Kidney (tissue), 14 donors: Measurements from ENCODE around the gene NAPG. TPM values are rescaled to one million over a fixed set of nuclear protein-coding genes. Genes with fewer than 3 reads are reported as not detected.

Source experiments
- DNase-seq, 5 donors: peaks; one replicate each; pipeline ENCODE4 v3.0.0-alpha.2; 2013 to 2020
- FAIRE-seq: peaks from 2 replicates; lab custom pipeline; 2012; peaks lifted over from hg19 to GRCh38; lab: Jason Lieb, UNC
- H3K27ac ChIP-seq, 2 donors: one replicate each; pipeline ENCODE4 v1.7.0; 2013; ENCODE audit warnings: low read depth in 2 of 2, low read length in 2 of 2, inconsistent platforms in 1 of 2
- H3K27me3 ChIP-seq: one replicate; pipeline ENCODE4 v1.7.1; 2013; ENCODE audit warnings: low read length, inconsistent platforms; ENCODE audit not compliant: control insufficient read depth, insufficient read depth
- H3K36me3 ChIP-seq, 3 donors: one replicate each; pipeline versions ENCODE4 v1.7.0 to v1.7.1; 2013; ENCODE audit warnings: low read length in 3 of 3, control low read depth in 1 of 3, inconsistent platforms in 1 of 3; ENCODE audit not compliant: insufficient read depth in 3 of 3, control insufficient read depth in 2 of 3
- H3K4me1 ChIP-seq, 3 donors: one replicate each; pipeline versions ENCODE4 v1.7.0 to v1.7.1; 2013; ENCODE audit warnings: low read length in 3 of 3, inconsistent platforms in 1 of 3, low read depth in 1 of 3; ENCODE audit not compliant: control insufficient read depth in 2 of 3, insufficient read depth in 2 of 3
- H3K4me3 ChIP-seq, 3 donors: one replicate each; pipeline versions ENCODE4 v1.7.0 to v1.8.1; 2013; ENCODE audit warnings: low read length in 3 of 3, control low read depth in 1 of 3, inconsistent platforms in 1 of 3
- H3K9ac ChIP-seq, 3 donors: one replicate each; pipeline versions ENCODE4 v1.7.0 to v1.7.1; 2013; ENCODE audit warnings: low read length in 3 of 3, control low read depth in 1 of 3, inconsistent platforms in 1 of 3
- H3K9me3 ChIP-seq, 3 donors: one replicate each; pipeline versions ENCODE4 v1.7.0 to v1.7.1; 2013; ENCODE audit warnings: low read length in 3 of 3, control low read depth in 1 of 3, inconsistent platforms in 1 of 3; ENCODE audit not compliant: control insufficient read depth in 2 of 3, insufficient read depth in 1 of 3
- intact Hi-C: fragments of 100-400 bp; cut with DNase I; formaldehyde crosslinking; loops from one replicate; pipeline ENCODE4 v1.11.1; 2022
- polyA plus RNA-seq: library from polyadenylated mRNA; stranded (reverse); fragments of 350-450 nt; fragmentation: Illumina TruSeq; extraction: RNeasy Lipid Tissue Mini Kit (QIAGEN cat#74804); gene quantifications from one replicate; pipeline ENCODE4 v1.2.3, GENCODE V29; 2014; ENCODE audit warnings: low read depth, low replicate concordance; ENCODE audit not compliant: insufficient read depth
- total RNA-seq: library from RNA; stranded (reverse); fragmentation: NEBNext Ultra II Directional; extraction: Animal tissue kit (Norgen Biotek cat#: 25700); gene quantifications from one replicate; pipeline ENCODE4 v1.2.1, GENCODE V29; 2021
- TF ChIP-seq, protein P1 (sequence below): IDR thresholded peaks from 3 replicates; pipeline ENCODE4 v1.5.1; 2012; ENCODE audit warnings: mild to moderate bottlenecking, moderate library complexity, borderline replicate concordance; ENCODE audit not compliant: insufficient read depth; ENCODE audit errors: extremely low read depth
- donor health status: control.
- donor health status: control.
- donor health status: control.
- donor health status: control.
- donor health status: control.
- donor health status: DM: yes; HTN: yes; CAD: no.
- donor health status: Normal renal cell carcinoma (clear cell type).

The NAPG gene
- total and polyA plus RNA-seq, 2 donors from 2014 or later, result 15.0 to 39.4 TPM

DNA sequence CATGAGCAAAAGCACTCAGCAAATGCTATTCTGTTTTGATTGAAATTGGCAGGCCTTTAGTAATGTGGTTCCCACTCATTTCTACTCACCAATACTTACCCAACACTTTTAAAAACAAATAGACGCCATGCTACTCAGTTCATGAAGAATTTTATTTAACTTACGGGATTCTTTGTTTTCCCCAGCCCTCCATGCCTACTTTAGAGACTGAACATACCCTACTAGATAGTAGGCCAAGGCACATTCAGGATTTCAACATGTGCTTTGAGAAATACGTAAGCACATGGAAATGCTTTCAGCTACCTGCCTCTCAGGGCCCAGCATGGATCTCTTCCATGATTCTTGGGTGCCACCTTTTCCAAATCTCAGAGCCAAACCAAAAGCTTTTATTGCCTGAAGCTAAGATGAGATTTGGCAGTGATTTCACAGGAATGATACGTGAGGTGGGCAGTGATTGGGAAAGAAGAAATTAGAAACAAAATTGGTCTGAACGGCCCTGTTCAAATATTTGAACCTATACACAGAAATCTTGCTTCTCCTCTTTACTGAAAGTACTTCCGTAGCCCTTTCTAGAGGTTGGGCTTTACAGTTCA, 31.4 kb downstream of the NAPG start:
- no peaks in the 10 kb centered on the region for H3K9me3 ChIP-seq
- no peak overlapping the region for H3K27ac ChIP-seq
- DNase-seq (no peak), FAIRE-seq (no peak)
- peaks cover 0 to 10% (median 5%) of the 10 kb centered on the region in 3 donors for H3K4me1 ChIP-seq
- intact Hi-C loops, result no loop called here
- H3K27me3 ChIP-seq, result no peaks in the 10 kb centered on the region
- no peak overlapping the region for H3K9ac ChIP-seq
- no peak overlapping the region for H3K4me3 ChIP-seq
- TF ChIP-seq, protein P1, sequence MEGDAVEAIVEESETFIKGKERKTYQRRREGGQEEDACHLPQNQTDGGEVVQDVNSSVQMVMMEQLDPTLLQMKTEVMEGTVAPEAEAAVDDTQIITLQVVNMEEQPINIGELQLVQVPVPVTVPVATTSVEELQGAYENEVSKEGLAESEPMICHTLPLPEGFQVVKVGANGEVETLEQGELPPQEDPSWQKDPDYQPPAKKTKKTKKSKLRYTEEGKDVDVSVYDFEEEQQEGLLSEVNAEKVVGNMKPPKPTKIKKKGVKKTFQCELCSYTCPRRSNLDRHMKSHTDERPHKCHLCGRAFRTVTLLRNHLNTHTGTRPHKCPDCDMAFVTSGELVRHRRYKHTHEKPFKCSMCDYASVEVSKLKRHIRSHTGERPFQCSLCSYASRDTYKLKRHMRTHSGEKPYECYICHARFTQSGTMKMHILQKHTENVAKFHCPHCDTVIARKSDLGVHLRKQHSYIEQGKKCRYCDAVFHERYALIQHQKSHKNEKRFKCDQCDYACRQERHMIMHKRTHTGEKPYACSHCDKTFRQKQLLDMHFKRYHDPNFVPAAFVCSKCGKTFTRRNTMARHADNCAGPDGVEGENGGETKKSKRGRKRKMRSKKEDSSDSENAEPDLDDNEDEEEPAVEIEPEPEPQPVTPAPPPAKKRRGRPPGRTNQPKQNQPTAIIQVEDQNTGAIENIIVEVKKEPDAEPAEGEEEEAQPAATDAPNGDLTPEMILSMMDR, result no peak
- peaks cover 0 to 22% (median 17%) of the 10 kb centered on the region in 3 donors for H3K36me3 ChIP-seq

DNA sequence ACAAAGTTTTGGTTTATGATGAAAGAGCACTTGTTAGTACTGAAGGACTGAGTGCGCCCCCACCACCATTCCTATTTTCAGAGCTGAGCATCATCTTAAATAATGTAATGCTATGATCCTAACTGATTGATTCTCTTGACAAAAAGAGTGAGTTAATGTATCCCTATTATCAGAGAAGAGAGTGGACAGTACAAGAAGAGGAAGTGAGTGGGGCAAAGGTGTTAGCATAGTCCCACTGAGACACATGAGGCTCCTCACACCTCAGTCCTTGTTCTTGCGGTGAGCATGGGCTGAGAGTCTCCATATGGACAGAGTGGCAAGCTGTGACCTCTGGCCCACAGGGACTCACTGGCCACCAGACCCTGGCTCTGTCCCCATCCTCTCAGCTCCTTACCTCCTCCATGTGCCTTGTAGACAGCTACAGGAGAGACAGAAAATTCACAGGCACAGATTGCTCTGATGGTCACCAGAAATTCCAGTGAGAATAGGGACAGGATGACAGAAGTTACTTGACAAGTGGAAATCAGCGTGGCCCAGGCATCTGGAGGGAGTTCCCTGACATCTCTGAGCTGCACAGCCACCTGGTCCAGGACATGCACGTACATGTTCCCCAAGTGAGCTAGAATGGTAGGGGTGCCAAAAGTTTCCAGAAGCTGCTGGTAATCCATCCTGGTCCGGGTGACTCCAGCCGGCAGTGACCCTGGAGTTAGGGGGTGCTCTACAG, 32.6 kb downstream of the NAPG start:
- H3K27ac ChIP-seq, result no peak overlapping the region
- H3K27me3 ChIP-seq, result no peaks in the 10 kb centered on the region
- no peak for DNase-seq
- no peak overlapping the region for H3K9ac ChIP-seq
- intact Hi-C loops, result no loop called here
- FAIRE-seq, result no peak
- TF ChIP-seq, protein P1, result no peak
- H3K4me3 ChIP-seq, result no peak overlapping the region
- H3K9me3 ChIP-seq, result no peaks in the 10 kb centered on the region
- peaks cover 0 to 21% (median 15%) of the 10 kb centered on the region in 3 donors for H3K36me3 ChIP-seq
- H3K4me1 ChIP-seq, result peaks cover 0 to 10% (median 5%) of the 10 kb centered on the region in 3 donors

DNA sequence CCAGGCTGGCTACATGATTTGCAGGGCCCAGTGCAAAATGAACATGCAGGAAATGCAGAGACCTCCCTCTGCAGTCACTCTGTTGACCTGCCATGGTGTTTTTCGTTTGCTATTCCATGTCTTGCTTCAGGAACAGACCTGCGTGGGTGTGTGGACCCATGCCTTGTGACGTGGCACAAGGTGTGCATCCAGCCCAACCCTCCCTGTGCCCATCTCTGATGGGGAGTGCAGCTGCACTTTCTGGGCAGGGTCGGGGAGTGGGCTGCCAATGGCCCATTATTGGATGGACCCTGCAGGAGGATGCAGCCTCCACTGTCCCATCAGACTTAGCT, 33.1 kb downstream of the NAPG start:
- Histone ChIP-seq H3K27me3 (no peaks in the 10 kb centered on the region), H3K9me3 (no peaks in the 10 kb centered on the region), H3K9ac (no peak overlapping the region), H3K4me1 (peaks cover 0 to 10% (median 5%) of the 10 kb centered on the region in 3 donors), H3K36me3 (peaks cover 0 to 19% (median 15%) of the 10 kb centered on the region in 3 donors), H3K4me3 (no peak overlapping the region), H3K27ac (no peak overlapping the region)
- intact Hi-C loops, result no loop called here
- FAIRE-seq, result no peak
- no peak for DNase-seq
- TF ChIP-seq, protein P1, result no peak
